Measurements from ENCODE around the gene CCDC81. TPM values are rescaled to one million over a fixed set of nuclear protein-coding genes. Genes with fewer than 3 reads are reported as not detected.

Gene CCDC81
- total RNA-seq, 2 donors from 2014 or later = 0.67 to 2.8 TPM

GRCh38 chr11:86372041-86372440 is 2.6 kb upstream of the CCDC81 start:
- no peak overlapping the region for H3K4me3 Mint-ChIP-seq

GRCh38 chr11:86372586-86372985 is 2.1 kb upstream of the CCDC81 start:
- DNase-seq (ENCODE audit: low spot score) (no peak), ATAC-seq (no peak)
- Mint-ChIP-seq H3K4me3 (no peak overlapping the region), H3K36me3 (no peaks in the 10 kb centered on the region), H3K4me1 (ENCODE audit: low read depth in 2 of 2) (peaks cover 0 to 18% of the 10 kb centered on the region in 2 donors), H3K27me3 (peaks cover 7 to 10% of the 10 kb centered on the region in 2 donors), H3K27ac (no peak overlapping the region), H3K9me3 (peaks cover 4% of the 10 kb centered on the region)

More at GRCh38 chr11:86372041-86372440, 2.6 kb upstream of the CCDC81 start:
- DNase-seq (ENCODE audit: low spot score) (no peak), ATAC-seq (no peak)
- Mint-ChIP-seq H3K27ac (no peak overlapping the region), H3K9me3 (peaks cover 4% of the 10 kb centered on the region), H3K27me3 (peaks cover 7 to 10% of the 10 kb centered on the region in 2 donors), H3K36me3 (no peaks in the 10 kb centered on the region), H3K4me1 (ENCODE audit: low read depth in 2 of 2) (peaks cover 0 to 18% of the 10 kb centered on the region in 2 donors)

GRCh38 chr11:86374069-86374468 is 618 bp upstream of the CCDC81 start:
- Mint-ChIP-seq H3K9me3 (peaks cover 4% of the 10 kb centered on the region), H3K36me3 (no peaks in the 10 kb centered on the region), H3K4me3 (no peak overlapping the region), H3K4me1 (ENCODE audit: low read depth in 2 of 2) (peaks cover 0 to 18% of the 10 kb centered on the region in 2 donors), H3K27ac (no peak overlapping the region), H3K27me3 (peaks cover 7 to 14% of the 10 kb centered on the region in 2 donors)
- ATAC-seq (no peak), DNase-seq (ENCODE audit: low spot score) (no peak)

DNA sequence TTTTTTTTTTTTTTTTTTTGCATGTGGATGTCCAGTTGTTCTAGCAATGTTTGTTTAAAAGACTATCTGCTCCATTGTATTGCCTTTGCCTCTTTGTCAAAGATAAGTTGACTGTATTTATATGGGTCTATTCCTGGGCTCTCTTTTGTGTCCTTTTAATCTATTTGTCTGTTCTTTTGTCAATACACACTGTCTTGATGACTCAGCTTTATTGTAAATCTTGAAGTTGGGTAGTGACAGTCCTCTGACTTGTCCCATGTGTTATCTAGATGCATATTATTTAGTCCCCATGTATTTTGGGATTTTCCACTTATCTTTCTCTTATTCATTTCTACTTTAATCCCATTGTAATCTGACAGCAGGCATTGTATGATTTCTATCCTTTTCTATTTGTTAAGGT is 3.3 kb downstream of the CCDC81 start:
- Mint-ChIP-seq H3K36me3 (no peaks in the 10 kb centered on the region), H3K9me3 (no peaks in the 10 kb centered on the region), H3K4me1 (ENCODE audit: low read depth in 2 of 2) (peaks cover 0 to 4% of the 10 kb centered on the region in 2 donors), H3K27ac (no peak overlapping the region), H3K4me3 (no peak overlapping the region), H3K27me3 (peaks cover 7 to 14% of the 10 kb centered on the region in 2 donors)
- no peak for DNase-seq (ENCODE audit: low spot score)
- ATAC-seq = no peak

GRCh38 chr11:86380295-86381059 is 5.8 kb downstream of the CCDC81 start:
- H3K4me1 Mint-ChIP-seq (ENCODE audit: low read depth in 2 of 2) = no peaks in the 10 kb centered on the region
- no peak overlapping the region for H3K4me3 Mint-ChIP-seq
- no peaks in the 10 kb centered on the region for H3K36me3 Mint-ChIP-seq
- no peak for ATAC-seq
- H3K27me3 Mint-ChIP-seq = peaks cover 0 to 4% of the 10 kb centered on the region in 2 donors
- no peaks in the 10 kb centered on the region for H3K9me3 Mint-ChIP-seq
- H3K27ac Mint-ChIP-seq = no peak overlapping the region
- DNase-seq (ENCODE audit: low spot score) = no peak

DNA sequence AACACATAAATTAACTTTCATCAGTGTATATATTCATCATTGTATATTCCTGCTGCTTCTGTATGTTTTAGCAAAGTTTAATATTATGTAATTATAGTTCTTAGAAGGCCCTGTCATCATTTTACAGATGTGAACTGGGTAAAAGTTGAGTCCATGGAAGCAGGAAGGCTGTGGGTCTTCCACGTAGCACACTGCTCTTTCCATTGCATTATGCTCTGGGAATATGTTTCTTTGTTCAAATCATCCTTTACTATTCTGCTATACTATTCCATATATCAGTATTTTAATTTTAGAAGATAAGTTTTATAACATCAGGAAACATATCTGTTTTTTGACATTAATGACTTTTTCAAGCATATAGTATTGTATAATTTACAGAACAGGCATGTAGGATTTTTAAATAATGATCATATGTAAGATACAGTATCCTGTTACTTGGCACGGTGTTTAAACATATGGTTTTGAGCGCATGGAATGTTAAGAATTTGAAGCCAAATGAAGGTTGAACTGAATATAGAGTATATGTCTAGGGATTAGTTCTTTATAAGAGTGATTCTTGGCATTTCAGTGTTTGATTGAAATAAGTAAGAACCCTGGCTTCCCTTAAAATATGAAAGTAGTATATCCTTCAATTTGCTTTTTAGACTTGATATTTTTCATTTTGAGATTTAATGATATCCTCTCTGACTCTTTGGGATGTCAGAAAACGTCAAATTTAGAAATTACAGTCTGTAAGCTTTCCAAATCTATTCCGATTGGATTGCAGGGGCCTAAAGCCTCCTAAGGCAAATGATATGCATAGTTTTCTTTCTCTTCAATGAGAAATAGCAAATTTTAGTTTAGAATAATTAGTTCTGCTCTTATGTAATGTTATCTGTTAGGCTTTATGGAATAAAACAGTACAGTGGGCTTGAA is 8.6 kb downstream of the CCDC81 start:
- no peaks in the 10 kb centered on the region for H3K36me3 Mint-ChIP-seq
- no peak for ATAC-seq
- no peak overlapping the region for H3K4me3 Mint-ChIP-seq
- H3K27ac Mint-ChIP-seq = no peak overlapping the region
- H3K4me1 Mint-ChIP-seq (ENCODE audit: low read depth in 2 of 2) = no peaks in the 10 kb centered on the region
- no peaks in the 10 kb centered on the region for H3K9me3 Mint-ChIP-seq
- no peak for DNase-seq (ENCODE audit: low spot score)
- H3K27me3 Mint-ChIP-seq = peaks cover 0 to 3% of the 10 kb centered on the region in 2 donors

GRCh38 chr11:86386283-86386682 is 11.6 kb downstream of the CCDC81 start:
- DNase-seq (ENCODE audit: low spot score) (no peak), ATAC-seq (no peak)
- H3K27ac Mint-ChIP-seq = no peak overlapping the region
- no peaks in the 10 kb centered on the region for H3K36me3 Mint-ChIP-seq
- H3K4me1 Mint-ChIP-seq (ENCODE audit: low read depth in 2 of 2) = no peaks in the 10 kb centered on the region
- no peak overlapping the region for H3K4me3 Mint-ChIP-seq
- peaks cover 0 to 5% of the 10 kb centered on the region in 2 donors for H3K27me3 Mint-ChIP-seq
- no peaks in the 10 kb centered on the region for H3K9me3 Mint-ChIP-seq

GRCh38 chr11:86386746-86387145 is 12.1 kb downstream of the CCDC81 start:
- no peak for DNase-seq (ENCODE audit: low spot score)
- H3K4me1 Mint-ChIP-seq (ENCODE audit: low read depth in 2 of 2) = no peaks in the 10 kb centered on the region

GRCh38 chr11:86388198-86388597 is 13.5 kb downstream of the CCDC81 start:
- Mint-ChIP-seq H3K27me3 (peaks cover 0 to 5% of the 10 kb centered on the region in 2 donors), H3K36me3 (no peaks in the 10 kb centered on the region), H3K9me3 (no peaks in the 10 kb centered on the region), H3K27ac (peak overlapping the region in 1 of 2 donors; percentile 30), H3K4me1 (ENCODE audit: low read depth in 2 of 2) (no peaks in the 10 kb centered on the region), H3K4me3 (no peak overlapping the region)
- ATAC-seq (no peak), DNase-seq (ENCODE audit: low spot score) (no peak)

More at GRCh38 chr11:86386746-86387145, 12.1 kb downstream of the CCDC81 start:
- no peaks in the 10 kb centered on the region for H3K36me3 Mint-ChIP-seq
- H3K9me3 Mint-ChIP-seq = no peaks in the 10 kb centered on the region
- peaks cover 0 to 5% of the 10 kb centered on the region in 2 donors for H3K27me3 Mint-ChIP-seq
- no peak overlapping the region for H3K4me3 Mint-ChIP-seq
- no peak for ATAC-seq
- no peak overlapping the region for H3K27ac Mint-ChIP-seq

GRCh38 chr11:86390487-86390886 is 15.8 kb downstream of the CCDC81 start:
- ATAC-seq = no peak

DNA sequence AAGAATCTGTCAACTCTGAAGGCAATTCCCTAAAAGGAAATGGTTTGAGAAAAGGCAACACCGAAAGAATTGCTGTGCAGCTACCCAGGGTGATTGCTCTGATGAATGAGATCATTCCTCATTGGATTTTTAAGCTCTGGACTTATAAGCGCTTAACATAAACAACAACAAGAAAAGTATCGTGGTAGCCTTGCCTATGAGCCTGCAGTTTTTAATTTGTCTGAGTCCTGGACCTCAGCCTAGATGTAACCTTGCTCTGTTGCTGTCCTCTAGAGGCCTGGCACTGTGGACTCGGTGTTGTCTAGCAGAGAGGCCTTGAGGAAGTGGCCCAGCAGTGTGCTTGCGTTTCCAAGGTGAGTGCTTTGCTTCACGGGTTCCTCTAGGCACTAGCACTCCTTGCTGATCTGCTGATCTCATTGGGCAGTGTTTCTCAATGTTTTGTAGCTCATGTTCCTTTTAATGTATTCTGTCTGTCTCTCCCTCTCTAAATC is 20.4 kb downstream of the CCDC81 start:
- Mint-ChIP-seq H3K9me3 (no peaks in the 10 kb centered on the region), H3K36me3 (no peaks in the 10 kb centered on the region), H3K27me3 (no peaks in the 10 kb centered on the region), H3K27ac (no peak overlapping the region), H3K4me1 (ENCODE audit: low read depth in 2 of 2) (peaks cover 0 to 3% of the 10 kb centered on the region in 2 donors), H3K4me3 (no peak overlapping the region)
- no peak for ATAC-seq
- DNase-seq (ENCODE audit: low spot score) = no peak

More at GRCh38 chr11:86390487-86390886, 15.8 kb downstream of the CCDC81 start:
- peaks cover 0 to 5% of the 10 kb centered on the region in 2 donors for H3K27me3 Mint-ChIP-seq
- H3K4me3 Mint-ChIP-seq = no peak overlapping the region
- no peak for DNase-seq (ENCODE audit: low spot score)
- H3K36me3 Mint-ChIP-seq = no peaks in the 10 kb centered on the region
- H3K4me1 Mint-ChIP-seq (ENCODE audit: low read depth in 2 of 2) = no peaks in the 10 kb centered on the region
- H3K27ac Mint-ChIP-seq = no peak overlapping the region
- H3K9me3 Mint-ChIP-seq = no peaks in the 10 kb centered on the region

DNA sequence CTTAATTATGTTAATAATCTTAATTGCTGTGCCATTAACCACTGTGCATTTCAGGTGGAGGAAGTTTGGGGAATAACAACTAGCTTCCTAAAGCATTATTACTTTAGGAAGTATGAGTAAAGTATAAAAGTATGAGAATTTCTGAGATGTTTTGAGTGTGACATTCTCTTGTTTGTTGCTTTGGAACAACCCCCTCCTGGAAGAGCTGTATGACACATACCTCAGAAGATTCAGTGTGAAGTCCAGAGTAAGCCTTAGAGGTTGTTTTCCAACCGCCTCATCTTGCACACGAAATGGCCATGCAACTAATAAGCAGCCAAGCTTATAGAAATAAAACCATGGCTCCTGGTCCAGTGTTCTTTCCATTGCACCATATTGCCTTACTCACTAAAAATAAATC is 21.7 kb downstream of the CCDC81 start:
- no peaks in the 10 kb centered on the region for H3K9me3 Mint-ChIP-seq
- DNase-seq (ENCODE audit: low spot score) = no peak
- H3K4me1 Mint-ChIP-seq (ENCODE audit: low read depth in 2 of 2) = peaks cover 0 to 3% of the 10 kb centered on the region in 2 donors
- ATAC-seq = no peak
- H3K36me3 Mint-ChIP-seq = no peaks in the 10 kb centered on the region
- no peak overlapping the region for H3K27ac Mint-ChIP-seq
- no peaks in the 10 kb centered on the region for H3K27me3 Mint-ChIP-seq
- no peak overlapping the region for H3K4me3 Mint-ChIP-seq

- H3K27ac Mint-ChIP-seq = no peak overlapping the region
- no peaks in the 10 kb centered on the region for H3K9me3 Mint-ChIP-seq
- DNase-seq (ENCODE audit: low spot score) (no peak), ATAC-seq (no peak)
- peaks cover 0 to 3% of the 10 kb centered on the region in 2 donors for H3K4me1 Mint-ChIP-seq (ENCODE audit: low read depth in 2 of 2)
- H3K36me3 Mint-ChIP-seq = no peaks in the 10 kb centered on the region
- no peaks in the 10 kb centered on the region for H3K27me3 Mint-ChIP-seq
- no peak overlapping the region for H3K4me3 Mint-ChIP-seq
These were observed 22.7 kb downstream of the CCDC81 start for GRCh38 chr11:86397351-86397750.

- Mint-ChIP-seq H3K27ac (no peak overlapping the region), H3K4me3 (no peak overlapping the region)
These were observed 23.4 kb downstream of the CCDC81 start for GRCh38 chr11:86398106-86398505.

More at GRCh38 chr11:86398106-86398505, 23.4 kb downstream of the CCDC81 start:
- peaks cover 0 to 3% of the 10 kb centered on the region in 2 donors for H3K4me1 Mint-ChIP-seq (ENCODE audit: low read depth in 2 of 2)
- H3K27me3 Mint-ChIP-seq = no peaks in the 10 kb centered on the region
- no peak for DNase-seq (ENCODE audit: low spot score)
- no peaks in the 10 kb centered on the region for H3K9me3 Mint-ChIP-seq
- H3K36me3 Mint-ChIP-seq = no peaks in the 10 kb centered on the region
- ATAC-seq = no peak
